Activated CD8-positive, alpha-beta memory T cell treated with anti-CD3 and anti-CD28 coated beads for 1 hour (primary cell): ENCODE data around the gene NR2F1.
"Not testable (repeated sequence)": the region's sequence is repeated elsewhere in the genome, so short reads cannot be mapped to it uniquely, and the experiment has no call there.

Source experiments
- DNase-seq, 2 donors: peaks; one replicate each; pipeline ENCODE4 v3.0.0-alpha.2; 2020; ENCODE audit warnings: low read depth in 1 of 2; ENCODE audit errors: extremely low read depth in 1 of 2

NR2F1 gene

GRCh38 chr5:93582677-93583438 is at the start of gene NR2F1:
Gene NR2F1, plus strand, starts transcription at chr5:93583222. Its CDS starts 1,802 bp downstream, at chr5:93585024.
- no peak for DNase-seq

- DNase-seq, result no peak
Observed at GRCh38 chr5:93545872-93546271, 37.1 kb upstream of the NR2F1 start.

GRCh38 chr5:93549594-93549993 is 33.4 kb upstream of the NR2F1 start:
- not testable (repeated sequence) for DNase-seq

GRCh38 chr5:93557021-93557604 is 25.9 kb upstream of the NR2F1 start:
- DNase-seq, result no peak

GRCh38 chr5:93566091-93566490 is 16.9 kb upstream of the NR2F1 start:
- DNase-seq, result no peak

- DNase-seq, result no peak
Observed at GRCh38 chr5:93567424-93567823, 15.6 kb upstream of the NR2F1 start.

GRCh38 chr5:93569300-93570160 is 13.5 kb upstream of the NR2F1 start:
- no peak for DNase-seq

GRCh38 chr5:93570294-93571113 is 12.5 kb upstream of the NR2F1 start:
- no peak for DNase-seq

GRCh38 chr5:93571114-93571949 is 11.7 kb upstream of the NR2F1 start:
- no peak for DNase-seq

- DNase-seq, result no peak
Observed at GRCh38 chr5:93572101-93572607, 10.9 kb upstream of the NR2F1 start.

GRCh38 chr5:93572608-93573353 is 10.2 kb upstream of the NR2F1 start:
- no peak for DNase-seq

- no peak for DNase-seq
Observed at GRCh38 chr5:93573354-93574351, 9.4 kb upstream of the NR2F1 start.

GRCh38 chr5:93574491-93575305 is 8.3 kb upstream of the NR2F1 start:
- no peak for DNase-seq

- no peak for DNase-seq
Observed at GRCh38 chr5:93575461-93576414, 7.3 kb upstream of the NR2F1 start.

- no peak for DNase-seq
Observed at GRCh38 chr5:93576994-93577853, 5.8 kb upstream of the NR2F1 start.
